ENCODE results near the gene SLC25A23.

Gene SLC25A23

GRCh38 chr19:6465663-6466062 lies 6.1 kb upstream of the SLC25A23 start:
- DNase-seq (ENCODE audit: low spot score) = no peak
- TF ChIP-seq, protein P1, sequence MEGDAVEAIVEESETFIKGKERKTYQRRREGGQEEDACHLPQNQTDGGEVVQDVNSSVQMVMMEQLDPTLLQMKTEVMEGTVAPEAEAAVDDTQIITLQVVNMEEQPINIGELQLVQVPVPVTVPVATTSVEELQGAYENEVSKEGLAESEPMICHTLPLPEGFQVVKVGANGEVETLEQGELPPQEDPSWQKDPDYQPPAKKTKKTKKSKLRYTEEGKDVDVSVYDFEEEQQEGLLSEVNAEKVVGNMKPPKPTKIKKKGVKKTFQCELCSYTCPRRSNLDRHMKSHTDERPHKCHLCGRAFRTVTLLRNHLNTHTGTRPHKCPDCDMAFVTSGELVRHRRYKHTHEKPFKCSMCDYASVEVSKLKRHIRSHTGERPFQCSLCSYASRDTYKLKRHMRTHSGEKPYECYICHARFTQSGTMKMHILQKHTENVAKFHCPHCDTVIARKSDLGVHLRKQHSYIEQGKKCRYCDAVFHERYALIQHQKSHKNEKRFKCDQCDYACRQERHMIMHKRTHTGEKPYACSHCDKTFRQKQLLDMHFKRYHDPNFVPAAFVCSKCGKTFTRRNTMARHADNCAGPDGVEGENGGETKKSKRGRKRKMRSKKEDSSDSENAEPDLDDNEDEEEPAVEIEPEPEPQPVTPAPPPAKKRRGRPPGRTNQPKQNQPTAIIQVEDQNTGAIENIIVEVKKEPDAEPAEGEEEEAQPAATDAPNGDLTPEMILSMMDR (IDR thresholded peaks at IDR 0.05; ENCODE audit: extremely low read depth, insufficient read depth, missing control alignments) = no peak
- in situ Hi-C loops (cut with MboI; ENCODE audit: low pct_unique_long_range_greater_than_20kb, low sequenced_read_pairs, unreplicated experiment) = no loop called here

- TF ChIP-seq, protein P1 (IDR thresholded peaks at IDR 0.05; ENCODE audit: extremely low read depth, insufficient read depth, missing control alignments) = no peak
- no peak for DNase-seq (ENCODE audit: low spot score)
- in situ Hi-C loops (cut with MboI; ENCODE audit: low pct_unique_long_range_greater_than_20kb, low sequenced_read_pairs, unreplicated experiment) = no loop called here
These were observed 5.4 kb upstream of the SLC25A23 start for GRCh38 chr19:6465006-6465405.

GRCh38 chr19:6464070-6464873 lies 4.7 kb upstream of the SLC25A23 start, which contains the start of gene CRB3:
Gene CRB3 (plus strand): TSS chr19:6464271. CDS start chr19:6464702, 431 bp downstream.
- TF ChIP-seq, protein P1 (IDR thresholded peaks at IDR 0.05; ENCODE audit: extremely low read depth, insufficient read depth, missing control alignments) = no peak
- DNase-seq (ENCODE audit: low spot score) = no peak

GRCh38 chr19:6460099-6460884 lies 700 bp upstream of the SLC25A23 start:
- DNase-seq (ENCODE audit: low spot score) = peak; percentile 98
- TF ChIP-seq, protein P1 (IDR thresholded peaks at IDR 0.05; ENCODE audit: extremely low read depth, insufficient read depth, missing control alignments) = peak; percentile 50
- in situ Hi-C loops (cut with MboI; ENCODE audit: low pct_unique_long_range_greater_than_20kb, low sequenced_read_pairs, unreplicated experiment) = no loop called here

More at GRCh38 chr19:6464070-6464873, 4.7 kb upstream of the SLC25A23 start, which contains the start of gene CRB3:
- in situ Hi-C loops (cut with MboI; ENCODE audit: low pct_unique_long_range_greater_than_20kb, low sequenced_read_pairs, unreplicated experiment) = no loop called here

- DNase-seq (ENCODE audit: low spot score) = no peak
- in situ Hi-C loops (cut with MboI; ENCODE audit: low pct_unique_long_range_greater_than_20kb, low sequenced_read_pairs, unreplicated experiment) = no loop called here
- TF ChIP-seq, protein P1 (IDR thresholded peaks at IDR 0.05; ENCODE audit: extremely low read depth, insufficient read depth, missing control alignments) = no peak
These were observed 814 bp downstream of the SLC25A23 start for GRCh38 chr19:6458695-6459261.

DNA sequence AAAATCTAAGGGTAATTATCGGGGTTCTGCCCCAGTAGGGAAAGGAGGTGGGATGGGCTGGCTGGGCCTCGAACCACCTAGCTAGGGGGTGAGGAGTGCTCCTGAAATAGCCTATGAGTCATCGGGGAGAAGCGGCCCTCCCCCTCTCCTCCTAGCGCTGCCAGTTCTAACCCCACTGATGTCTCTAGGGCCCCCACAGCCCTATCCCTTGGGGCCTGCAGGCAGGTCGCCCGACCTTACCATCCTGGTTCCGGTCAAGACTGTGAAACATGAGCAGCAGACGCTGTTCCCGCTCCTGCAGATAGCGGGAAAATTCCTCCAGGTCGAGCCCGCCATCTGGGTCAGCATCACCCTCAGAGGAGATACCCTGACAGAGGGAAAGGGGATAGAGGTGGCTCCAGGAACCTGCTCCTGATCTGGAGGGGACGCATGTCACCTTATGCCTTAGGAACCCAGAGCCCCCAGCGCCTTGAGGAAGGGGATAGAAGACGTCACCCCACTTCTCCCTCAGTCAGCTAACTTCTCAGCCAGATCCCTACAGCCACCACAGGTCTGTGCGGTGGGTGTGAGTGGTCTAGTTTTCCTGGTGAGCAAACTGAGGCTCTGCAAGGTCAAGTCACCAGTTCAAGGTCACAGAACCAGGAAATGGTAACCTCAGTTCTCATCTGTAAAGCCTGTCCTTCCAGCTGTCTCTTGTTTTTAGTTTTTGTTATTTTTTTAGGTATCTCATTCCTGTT lies 1.5 kb downstream of the SLC25A23 start:
- peak; percentile 61 for DNase-seq (ENCODE audit: low spot score)
- in situ Hi-C loops (cut with MboI; ENCODE audit: low pct_unique_long_range_greater_than_20kb, low sequenced_read_pairs, unreplicated experiment) = no loop called here
- TF ChIP-seq, protein P1 (IDR thresholded peaks at IDR 0.05; ENCODE audit: extremely low read depth, insufficient read depth, missing control alignments) = no peak
